Measurements from ENCODE around the gene GRM3. TPM values are rescaled to one million over a fixed set of nuclear protein-coding genes. Genes with fewer than 3 reads are reported as not detected.

Gene GRM3
- total and polyA plus RNA-seq, 2 of the 13 experiments (the other 11 are each of a cell fraction or from before 2014, with no cell fraction given) = not detected

- in situ Hi-C loops (cut with HindIII; ENCODE audit: extremely low pct_ligation_motif_present, low pct_unique_long_range_greater_than_20kb) = no loop called here
Observed at GRCh38 chr7:86692755-86693154, 49.0 kb downstream of the GRM3 start.

More at GRCh38 chr7:86692755-86693154, 49.0 kb downstream of the GRM3 start:
- Histone ChIP-seq H3K9ac (ENCODE audit: insufficient read depth, low read depth, low read length) (no peak overlapping the region), H4K20me1 (ENCODE audit: insufficient read depth, low read length) (no peaks in the 10 kb centered on the region), H3K4me1 (ENCODE audit: insufficient read depth, low read length) (no peaks in the 10 kb centered on the region), H3K4me2 (ENCODE audit: low read depth, low read length) (no peak overlapping the region), H3K79me2 (ENCODE audit: insufficient read depth, low read length) (no peaks in the 10 kb centered on the region), H2AFZ (ENCODE audit: low read length) (no peak overlapping the region), H3K4me3 (replicated peaks in 1 of 3; ENCODE audit: insufficient read depth in 1 of 3, low read depth in 2 of 3, low read length in 3 of 3) (no peak overlapping the region), H3K36me3 (replicated peaks in 1 of 2; ENCODE audit: control insufficient read depth in 1 of 2, insufficient read depth in 2 of 2, low read length in 2 of 2) (no peaks in the 10 kb centered on the region), H3K27me3 (ENCODE audit: control insufficient read depth in 1 of 2, insufficient read depth in 2 of 2, low read length in 2 of 2) (no peaks in the 10 kb centered on the region), H3K9me3 (ENCODE audit: low read length) (no peaks in the 10 kb centered on the region), H3K27ac (ENCODE audit: extremely low read length, insufficient read depth, low read length) (no peak overlapping the region)
- TF ChIP-seq ZNF850 (CRISPR knock-in tag; conservative IDR thresholded peaks at IDR 0.05) (no peak), ZNF296 (CRISPR knock-in tag; conservative IDR thresholded peaks at IDR 0.05) (no peak), THYN1 (CRISPR knock-in tag; IDR thresholded peaks at IDR 0.05; ENCODE audit: borderline replicate concordance, low read depth) (no peak), TRIM24 (CRISPR knock-in tag; IDR thresholded peaks at IDR 0.05) (no peak), FOXM1 (CRISPR knock-in tag; IDR thresholded peaks at IDR 0.05) (no peak), ZNF883 (CRISPR knock-in tag; IDR thresholded peaks at IDR 0.05; ENCODE audit: not compliant biosample characterization) (no peak), RBM22 (optimal IDR thresholded peaks at IDR 0.05; ENCODE audit: low read length) (no peak), ZNF484 (CRISPR knock-in tag; IDR thresholded peaks at IDR 0.05; ENCODE audit: borderline replicate concordance, low read depth) (no peak), ZNF382 (CRISPR knock-in tag; IDR thresholded peaks at IDR 0.05; ENCODE audit: borderline replicate concordance) (no peak), TFDP2 (CRISPR knock-in tag; IDR thresholded peaks at IDR 0.05) (no peak), KIAA2018 (CRISPR knock-in tag; IDR thresholded peaks at IDR 0.05; ENCODE audit: borderline replicate concordance) (no peak), ZNF274 (CRISPR knock-in tag; IDR thresholded peaks at IDR 0.05) (no peak)
- TF ChIP-seq, protein P1, sequence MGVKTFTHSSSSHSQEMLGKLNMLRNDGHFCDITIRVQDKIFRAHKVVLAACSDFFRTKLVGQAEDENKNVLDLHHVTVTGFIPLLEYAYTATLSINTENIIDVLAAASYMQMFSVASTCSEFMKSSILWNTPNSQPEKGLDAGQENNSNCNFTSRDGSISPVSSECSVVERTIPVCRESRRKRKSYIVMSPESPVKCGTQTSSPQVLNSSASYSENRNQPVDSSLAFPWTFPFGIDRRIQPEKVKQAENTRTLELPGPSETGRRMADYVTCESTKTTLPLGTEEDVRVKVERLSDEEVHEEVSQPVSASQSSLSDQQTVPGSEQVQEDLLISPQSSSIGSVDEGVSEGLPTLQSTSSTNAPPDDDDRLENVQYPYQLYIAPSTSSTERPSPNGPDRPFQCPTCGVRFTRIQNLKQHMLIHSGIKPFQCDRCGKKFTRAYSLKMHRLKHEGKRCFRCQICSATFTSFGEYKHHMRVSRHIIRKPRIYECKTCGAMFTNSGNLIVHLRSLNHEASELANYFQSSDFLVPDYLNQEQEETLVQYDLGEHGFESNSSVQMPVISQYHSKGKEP (CRISPR knock-in tag; IDR thresholded peaks at IDR 0.05) = no peak
- DNase-seq (ENCODE audit: low spot score) (no peak), ATAC-seq (no peak), FAIRE-seq (no peak)
- intact Hi-C loops (cut with micrococcal nuclease; ENCODE audit: unreplicated experiment) = no loop called here
- ChIA-PET POLR2A (no interaction called here), CTCF (ENCODE audit: low intra/inter-chr PET ratio, low total read pairs) (no interaction called here)
- 4% methylated on average over 2 of the region's 2 CpGs for WGBS (ENCODE audit: low lambda C conversion rate)
- BruUV-seq (replicated peaks) = no TSS peak

All from HepG2 (cell line).